GM23248 (cell line): Measurements from ENCODE around the gene C11orf52. TPM values are rescaled to one million over a fixed set of nuclear protein-coding genes. Genes with fewer than 3 reads are reported as not detected.
A peak's percentile ranks its signal among the peaks of the same experiment; 100 is the strongest.

Source experiments
- DNase-seq: peaks from one replicate; pipeline ENCODE4 v3.0.0-alpha.2; 2015
- H2AFZ ChIP-seq: fragments of 200-600 bp; sonication (generic); 2 replicates; pipeline ENCODE4 v1.6.1; 2016; ENCODE audit warnings: antibody characterized with exemption
- H3F3A ChIP-seq: fragments of 200-600 bp; sonication (generic); 2 replicates; pipeline ENCODE4 v1.6.1; 2016; ENCODE audit warnings: mild to moderate bottlenecking, antibody characterized with exemption, mixed run types; ENCODE audit not compliant: insufficient read depth
- H3K27ac ChIP-seq: fragments of 200-600 bp; sonication (generic); 2 replicates; pipeline ENCODE4 v1.5.1; 2016; ENCODE audit warnings: mild to moderate bottlenecking
- H3K27me3 ChIP-seq: fragments of 200-600 bp; sonication (generic); replicated peaks from 2 replicates; pipeline ENCODE4 v1.6.1; 2016; ENCODE audit warnings: mild to moderate bottlenecking; ENCODE audit not compliant: insufficient read depth
- H3K36me3 ChIP-seq: fragments of 200-600 bp; sonication (generic); 2 replicates; pipeline ENCODE4 v1.6.1; 2016; ENCODE audit warnings: low read depth, mild to moderate bottlenecking
- H3K4me1 ChIP-seq: fragments of 200-600 bp; sonication (generic); 2 replicates; pipeline ENCODE4 v1.6.1; 2016; ENCODE audit warnings: mild to moderate bottlenecking; ENCODE audit not compliant: insufficient read depth
- H3K4me2 ChIP-seq: fragments of 200-600 bp; sonication (generic); one replicate; pipeline ENCODE4 v1.6.1; 2016; ENCODE audit warnings: mild to moderate bottlenecking; ENCODE audit not compliant: unreplicated experiment
- H3K4me3 ChIP-seq: fragments of 200-600 bp; sonication (generic); 2 replicates; pipeline ENCODE4 v1.5.1; 2016; ENCODE audit warnings: mild to moderate bottlenecking
- H3K79me2 ChIP-seq: fragments of 200-600 bp; sonication (generic); 2 replicates; pipeline ENCODE4 v1.6.1; 2016; ENCODE audit warnings: mild to moderate bottlenecking; ENCODE audit not compliant: insufficient read depth
- H3K9ac ChIP-seq: fragments of 200-600 bp; sonication (generic); 2 replicates; pipeline ENCODE4 v1.6.1; 2016; ENCODE audit warnings: mild to moderate bottlenecking
- H3K9me2 ChIP-seq: fragments of 200-600 bp; sonication (generic); 2 replicates; pipeline ENCODE4 v1.6.1; 2016; ENCODE audit warnings: mixed run types, mild to moderate bottlenecking, moderate library complexity; ENCODE audit not compliant: insufficient read depth
- H3K9me3 ChIP-seq: fragments of 200-600 bp; sonication (generic); one replicate; pipeline ENCODE4 v1.6.1; 2017; ENCODE audit warnings: low read depth
- H4K20me1 ChIP-seq: fragments of 200-600 bp; sonication (generic); 2 replicates; pipeline ENCODE4 v1.6.0; 2016; ENCODE audit not compliant: insufficient read depth
- EZH2 ChIP-seq: fragments of 200-600 bp; sonication (generic); IDR thresholded peaks from 2 replicates; pipeline ENCODE4 v1.6.1; 2018; ENCODE audit warnings: antibody characterized with exemption, mild to moderate bottlenecking; ENCODE audit not compliant: insufficient read depth, poor library complexity, severe bottlenecking
- EZH2phosphoT487 ChIP-seq: fragments of 200-600 bp; sonication (generic); IDR thresholded peaks from 2 replicates; pipeline ENCODE4 v1.6.1; 2018; ENCODE audit warnings: antibody characterized with exemption, moderate library complexity, mild to moderate bottlenecking, low read depth; ENCODE audit not compliant: insufficient read depth
- WGBS, 2 experiments: methylation state at CpG; one replicate each; pipeline ENCODE4 v1.1.6; 2015 to 2017; ENCODE audit warnings: low lambda C conversion rate in 2 of 2, low coverage in 1 of 2; ENCODE audit errors: missing lambda C conversion rate in 2 of 2; 5-methylcytosine and 5-hydroxymethylcytosine counted together
- in situ Hi-C: fragments of 300-500 bp; cut with MboI; formaldehyde crosslinking; loops from 2 replicates; pipeline ENCODE4 v1.15.0; 2020
- polyA plus RNA-seq: library from polyadenylated mRNA; unstranded; fragments of >200 nt; fragmentation: Nextera tagmentation; extraction: Ambion mirVana; gene quantifications from 2 replicates; pipeline ENCODE4 v1.2.1, GENCODE V29; 2016
- small RNA-seq: library from RNA; depleted of rRNA; stranded (forward); fragments of <200 nt; gene quantifications from one replicate; pipeline ENCODE3, GENCODE V24; 2014; ENCODE audit warnings: low read depth, low replicate concordance
- total RNA-seq: library from RNA; depleted of rRNA; stranded (reverse); fragments of >200 nt; shearing (Covaris generic); gene quantifications from 2 replicates; pipeline ENCODE4 v1.2.3, GENCODE V29; 2014; rRNA removed

The C11orf52 gene
- total and polyA plus RNA-seq, 2 experiments from 2014 or later = 0.78 to 3.5 TPM

DNA sequence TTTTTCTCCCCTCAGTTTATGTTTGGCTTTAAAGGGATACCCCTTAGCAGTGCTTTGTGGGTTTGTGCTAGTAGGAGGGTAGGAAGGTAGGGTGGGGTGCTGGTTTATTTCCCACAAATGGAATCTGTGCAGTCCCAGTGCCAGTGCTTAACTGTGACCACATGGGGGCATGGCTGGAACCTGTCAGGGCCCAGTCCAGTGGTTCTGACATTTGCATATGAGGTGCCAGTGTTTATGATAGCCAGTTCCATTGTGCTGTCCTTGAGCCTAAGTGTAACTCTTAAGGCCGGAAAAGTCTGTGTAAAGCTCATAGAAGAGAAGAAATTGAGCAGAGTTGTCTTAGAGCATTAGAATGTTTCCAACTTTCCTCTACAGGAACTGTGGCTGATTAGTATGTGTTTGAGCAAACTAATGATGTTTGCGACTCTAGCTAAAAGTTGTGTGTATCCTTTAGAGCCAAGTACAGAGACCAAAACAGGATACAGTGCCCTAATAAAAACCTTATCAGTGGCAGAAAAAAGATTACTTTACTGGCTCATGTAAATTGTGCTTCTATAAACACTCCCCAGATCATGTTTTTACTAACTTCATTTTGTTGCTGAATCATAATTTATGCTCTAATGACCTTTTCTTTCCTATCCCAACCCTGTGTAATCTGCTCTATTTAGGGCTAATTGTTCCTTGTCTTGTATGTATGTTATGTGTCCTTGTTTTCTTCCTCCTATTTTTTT, 56.5 kb downstream of the C11orf52 start:
- Histone ChIP-seq H3K9me3 (no peaks in the 10 kb centered on the region), H3K4me2 (no peak overlapping the region), H3F3A (peaks cover 30% of the 10 kb centered on the region), H3K79me2 (peaks cover 16% of the 10 kb centered on the region), H3K9ac (no peak overlapping the region), H3K27me3 (no peaks in the 10 kb centered on the region), H3K27ac (no peak overlapping the region), H2AFZ (no peak overlapping the region), H4K20me1 (no peaks in the 10 kb centered on the region), H3K36me3 (no peaks in the 10 kb centered on the region), H3K4me1 (peaks cover 11% of the 10 kb centered on the region), H3K4me3 (no peak overlapping the region), H3K9me2 (no peaks in the 10 kb centered on the region)
- no peak for TF ChIP-seq EZH2phosphoT487
- TF ChIP-seq EZH2 = no peak
- in situ Hi-C loops = no loop called here
- peak; percentile 26 for DNase-seq
- WGBS, 2 experiments = 52 to 62% methylated on average over 2 of the region's 2 CpGs

DNA sequence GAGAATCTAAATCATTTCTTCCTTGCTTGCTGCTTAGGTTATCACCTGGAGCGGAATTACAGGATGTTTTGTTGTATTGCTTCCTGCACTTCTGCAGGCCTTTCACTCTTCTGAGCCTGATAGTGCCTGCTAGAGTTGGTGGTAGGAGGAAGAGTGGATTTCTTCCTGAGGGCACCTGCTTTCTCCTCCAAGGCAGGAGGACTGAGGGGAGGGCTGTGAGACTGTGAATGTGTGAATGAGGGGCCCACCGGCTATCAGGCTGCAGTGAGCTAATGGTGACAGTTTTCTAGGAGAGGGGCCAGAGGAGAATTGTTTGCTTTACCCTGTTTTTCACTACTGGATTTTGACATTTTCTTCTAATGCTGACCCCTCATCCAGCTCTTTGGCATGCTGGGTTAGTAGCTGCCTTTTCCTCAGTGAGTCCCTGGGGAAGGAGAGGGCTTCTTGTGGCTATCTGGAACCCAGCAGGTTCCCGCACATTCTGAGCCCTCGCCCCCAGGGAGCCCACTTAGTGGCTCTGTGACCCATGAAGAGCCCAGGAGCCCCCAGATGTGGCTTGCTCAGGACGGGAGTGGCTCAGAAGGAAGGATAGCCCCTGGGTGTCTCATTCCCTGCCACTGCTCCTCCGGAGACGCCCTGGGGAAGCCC, 57.5 kb downstream of the C11orf52 start:
- peak overlapping the region; percentile 22; the same call in 1 of the 2 replicates for H3K27ac ChIP-seq
- DNase-seq = no peak
- peak overlapping the region; percentile 88 for H3K9ac ChIP-seq
- H3K4me3 ChIP-seq = no peak overlapping the region
- H4K20me1 ChIP-seq = no peaks in the 10 kb centered on the region
- peaks cover 24% of the 10 kb centered on the region for H3K79me2 ChIP-seq
- peaks cover 30% of the 10 kb centered on the region for H3F3A ChIP-seq
- 58 to 62% methylated on average over 7 of the region's 7 CpGs for WGBS, 2 experiments
- H3K4me2 ChIP-seq = peak overlapping the region; percentile 47
- H2AFZ ChIP-seq = peak overlapping the region; percentile 94
- no peaks in the 10 kb centered on the region for H3K27me3 ChIP-seq
- 0 out of 2 replicates have a peak, but pooled peaks cover 3% of the 10 kb centered on the region for H3K36me3 ChIP-seq
- no peaks in the 10 kb centered on the region for H3K9me2 ChIP-seq
- in situ Hi-C loops = no loop called here
- TF ChIP-seq EZH2 = no peak
- TF ChIP-seq EZH2phosphoT487 = no peak
- H3K9me3 ChIP-seq = no peaks in the 10 kb centered on the region
- peaks cover 11% of the 10 kb centered on the region for H3K4me1 ChIP-seq

Small RNA genes within 50 kb of the gene (small RNA-seq; reads per million reads assigned to genes)
- gene C11orf52 (not detected), gene RNA5SP351 (not detected), gene RPL37AP8 (not detected)

Other genes starting within 250 kb of the C11orf52 start
- 24.8 and 25.1 TPM in 2 replicates for gene PPP2R1B, start 152.5 kb upstream of the C11orf52 start, total RNA-seq
- gene PPP2R1B, start 152.5 kb upstream of the C11orf52 start, polyA plus RNA-seq = 22.1 and 26.2 TPM in 2 replicates
- gene ALG9, start 47.3 kb upstream of the C11orf52 start, total RNA-seq = 36.3 and 42.4 TPM in 2 replicates
- 24.5 and 24.7 TPM in 2 replicates for gene ALG9, start 47.3 kb upstream of the C11orf52 start, polyA plus RNA-seq
- 1.4 and 2.2 TPM in 2 replicates for gene FDXACB1, start 39.7 kb upstream of the C11orf52 start, total RNA-seq
- gene FDXACB1, start 39.7 kb upstream of the C11orf52 start, polyA plus RNA-seq = 2.1 TPM in 2 replicates
- 7.6 and 9.9 TPM in 2 replicates for gene CFAP68, start 39.4 kb upstream of the C11orf52 start, total RNA-seq
- 20.2 and 23.8 TPM in 2 replicates for gene CFAP68, start 39.4 kb upstream of the C11orf52 start, polyA plus RNA-seq
- gene CRYAB, start 7.1 kb upstream of the C11orf52 start, total RNA-seq = 91.0 and 104 TPM in 2 replicates
- 454 and 455 TPM in 2 replicates for gene CRYAB, start 7.1 kb upstream of the C11orf52 start, polyA plus RNA-seq
- gene HSPB2, start 6.2 kb upstream of the C11orf52 start, total RNA-seq = 0.38 and 1.2 TPM in 2 replicates
- 7.5 and 8.4 TPM in 2 replicates for gene HSPB2, start 6.2 kb upstream of the C11orf52 start, polyA plus RNA-seq
- 22.7 and 22.9 TPM in 2 replicates for gene DIXDC1, start 18.4 kb downstream of the C11orf52 start, total RNA-seq
- 10.4 and 10.8 TPM in 2 replicates for gene DIXDC1, start 18.4 kb downstream of the C11orf52 start, polyA plus RNA-seq
- 32.3 and 35.7 TPM in 2 replicates for gene DLAT, start 106.5 kb downstream of the C11orf52 start, total RNA-seq
- 33.4 and 36.0 TPM in 2 replicates for gene DLAT, start 106.5 kb downstream of the C11orf52 start, polyA plus RNA-seq
- 0.86 and 1.0 TPM in 2 replicates for gene PIH1D2, start 155.1 kb downstream of the C11orf52 start, total RNA-seq
- 2.2 and 2.3 TPM in 2 replicates for gene PIH1D2, start 155.1 kb downstream of the C11orf52 start, polyA plus RNA-seq
- 20.6 and 39.4 TPM in 2 replicates for gene NKAPD1, start 155.4 kb downstream of the C11orf52 start, total RNA-seq
- gene NKAPD1, start 155.4 kb downstream of the C11orf52 start, polyA plus RNA-seq = 26.1 and 28.1 TPM in 2 replicates
- gene TIMM8B, start 167.8 kb downstream of the C11orf52 start, total RNA-seq = 27.1 and 33.8 TPM in 2 replicates
- gene TIMM8B, start 167.8 kb downstream of the C11orf52 start, polyA plus RNA-seq = 103 and 106 TPM in 2 replicates
- 108 and 141 TPM in 2 replicates for gene SDHD, start 168.0 kb downstream of the C11orf52 start, total RNA-seq
- gene SDHD, start 168.0 kb downstream of the C11orf52 start, polyA plus RNA-seq = 185 and 186 TPM in 2 replicates
- gene IL18, start 245.2 kb downstream of the C11orf52 start, total RNA-seq = 58.8 and 62.9 TPM in 2 replicates
- 48.8 and 51.9 TPM in 2 replicates for gene IL18, start 245.2 kb downstream of the C11orf52 start, polyA plus RNA-seq
- gene TEX12, start 248.5 kb downstream of the C11orf52 start, total RNA-seq = 0.51 and 2.2 TPM in 2 replicates
- not detected in 2 replicates for gene TEX12, start 248.5 kb downstream of the C11orf52 start, polyA plus RNA-seq